Upper lobe of right lung (tissue), 1 donor: ENCODE results near the gene ACTR3. TPM values are rescaled to one million over a fixed set of nuclear protein-coding genes. Genes with fewer than 3 reads are reported as not detected.
A peak's percentile ranks its signal among the peaks of the same experiment; 100 is the strongest.

Experiments
- ATAC-seq: fragments of 200-7000 bp; cut with Tn5 transposase; one replicate; pipeline ENCODE4 v1.9.1; 2020; ENCODE audit warnings: mild to moderate bottlenecking, moderate library complexity
- DNase-seq: peaks from one replicate; pipeline ENCODE4 v3.0.0-alpha.2; 2020
- H3K27ac ChIP-seq: fragments of 200-600 bp; one replicate; pipeline ENCODE4 v1.8.0; 2022
- H3K27me3 ChIP-seq: fragments of 200-600 bp; one replicate; pipeline ENCODE4 v1.8.0; 2022; ENCODE audit warnings: mild to moderate bottlenecking
- H3K36me3 ChIP-seq: fragments of 200-600 bp; one replicate; pipeline ENCODE4 v1.8.0; 2022
- H3K4me1 ChIP-seq: fragments of 200-600 bp; one replicate; pipeline ENCODE4 v1.8.0; 2022
- H3K4me3 ChIP-seq: fragments of 200-600 bp; one replicate; pipeline ENCODE4 v1.8.0; 2022; ENCODE audit warnings: mild to moderate bottlenecking
- H3K9me3 ChIP-seq: fragments of 200-600 bp; one replicate; pipeline ENCODE4 v1.8.0; 2022
- intact Hi-C: fragments of 100-400 bp; cut with DNase I; formaldehyde crosslinking; loops from one replicate; pipeline ENCODE4 v1.11.0; 2022
- total RNA-seq: library from RNA; stranded (reverse); fragmentation: NEBNext Ultra II Directional; extraction: Animal tissue kit (Norgen Biotek cat#: 25700); gene quantifications from one replicate; pipeline ENCODE4 v1.2.1, GENCODE V29; 2021
- TF ChIP-seq, protein P1 (sequence below): fragments of 200-600 bp; IDR thresholded peaks from one replicate; pipeline ENCODE4 v1.8.0; 2022; ENCODE audit warnings: antibody characterized with exemption
- donor health status: DM: no; HTN: yes; CAD: no; lungs with severe emphysema.

ACTR3 gene
- total RNA-seq, 1 donor from 2014 or later: 229 TPM

DNA sequence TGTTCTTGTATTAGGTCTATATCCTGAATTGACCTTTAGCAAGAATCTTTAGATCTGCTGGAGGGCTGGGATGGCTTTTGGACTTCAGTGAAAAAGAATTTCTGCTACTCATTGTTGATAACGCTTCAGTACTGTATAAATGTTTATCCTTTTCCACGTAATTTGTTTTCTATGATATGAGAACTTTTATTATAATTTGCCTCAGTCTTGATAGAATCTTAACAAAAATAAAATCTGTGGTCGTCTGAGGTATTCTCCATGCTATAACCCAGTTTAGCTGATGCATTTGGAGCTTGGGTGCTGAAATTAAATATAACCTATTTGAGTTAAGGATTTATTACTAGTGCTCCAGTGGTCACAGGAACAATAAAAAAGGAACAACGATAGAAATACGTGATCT, 71.1 kb downstream of the ACTR3 start:
- Histone ChIP-seq H3K9me3 (no peaks in the 10 kb centered on the region), H3K27me3 (no peaks in the 10 kb centered on the region), H3K36me3 (peaks cover 18% of the 10 kb centered on the region), H3K27ac (no peak overlapping the region), H3K4me3 (no peak overlapping the region), H3K4me1 (peaks cover 5% of the 10 kb centered on the region)
- intact Hi-C loops: no loop called here
- ATAC-seq: no peak
- TF ChIP-seq, protein P1, sequence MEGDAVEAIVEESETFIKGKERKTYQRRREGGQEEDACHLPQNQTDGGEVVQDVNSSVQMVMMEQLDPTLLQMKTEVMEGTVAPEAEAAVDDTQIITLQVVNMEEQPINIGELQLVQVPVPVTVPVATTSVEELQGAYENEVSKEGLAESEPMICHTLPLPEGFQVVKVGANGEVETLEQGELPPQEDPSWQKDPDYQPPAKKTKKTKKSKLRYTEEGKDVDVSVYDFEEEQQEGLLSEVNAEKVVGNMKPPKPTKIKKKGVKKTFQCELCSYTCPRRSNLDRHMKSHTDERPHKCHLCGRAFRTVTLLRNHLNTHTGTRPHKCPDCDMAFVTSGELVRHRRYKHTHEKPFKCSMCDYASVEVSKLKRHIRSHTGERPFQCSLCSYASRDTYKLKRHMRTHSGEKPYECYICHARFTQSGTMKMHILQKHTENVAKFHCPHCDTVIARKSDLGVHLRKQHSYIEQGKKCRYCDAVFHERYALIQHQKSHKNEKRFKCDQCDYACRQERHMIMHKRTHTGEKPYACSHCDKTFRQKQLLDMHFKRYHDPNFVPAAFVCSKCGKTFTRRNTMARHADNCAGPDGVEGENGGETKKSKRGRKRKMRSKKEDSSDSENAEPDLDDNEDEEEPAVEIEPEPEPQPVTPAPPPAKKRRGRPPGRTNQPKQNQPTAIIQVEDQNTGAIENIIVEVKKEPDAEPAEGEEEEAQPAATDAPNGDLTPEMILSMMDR: no peak
- no peak for DNase-seq

DNA sequence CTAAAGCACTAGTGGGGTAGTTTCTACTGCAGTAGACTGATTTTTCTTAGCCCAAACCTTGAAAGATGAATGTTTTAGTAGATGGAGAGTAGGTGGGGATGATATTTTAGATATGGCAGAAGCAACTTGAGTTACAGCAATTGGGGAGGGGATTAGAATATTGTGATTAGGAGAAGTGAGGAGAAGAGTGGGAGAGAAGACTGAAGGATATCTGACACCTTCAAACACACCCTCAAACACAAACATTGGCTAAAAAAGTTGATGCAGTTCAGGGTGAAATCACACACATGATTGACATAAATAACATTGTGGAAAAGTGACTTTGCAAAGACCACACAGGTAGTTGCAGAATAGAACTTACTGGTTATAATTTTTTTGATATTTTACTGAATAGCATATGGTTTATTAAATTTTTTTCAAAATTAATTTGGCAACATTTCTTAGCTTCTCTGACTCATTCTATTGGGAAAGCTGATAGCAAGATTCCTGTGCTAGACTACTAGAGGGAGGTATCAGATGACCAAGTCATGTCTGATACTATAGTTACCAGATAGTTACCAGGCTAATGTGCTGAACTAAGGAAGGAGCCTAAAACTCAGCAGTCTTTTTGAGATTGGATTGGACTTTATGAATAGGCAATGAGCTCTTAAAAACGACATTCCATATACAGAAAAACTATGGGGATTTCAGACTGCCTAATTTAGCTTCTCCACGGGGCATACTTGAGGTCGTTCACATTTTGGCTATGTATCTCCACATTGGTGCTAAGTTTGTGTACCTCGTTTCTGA, 73.0 kb downstream of the ACTR3 start:
- no peak for DNase-seq
- peaks cover 4% of the 10 kb centered on the region for H3K36me3 ChIP-seq
- peaks cover 18% of the 10 kb centered on the region for H3K4me1 ChIP-seq
- ATAC-seq: no peak
- H3K9me3 ChIP-seq: no peaks in the 10 kb centered on the region
- H3K27me3 ChIP-seq: no peaks in the 10 kb centered on the region
- no peak overlapping the region for H3K4me3 ChIP-seq
- intact Hi-C loops: no loop called here
- TF ChIP-seq, protein P1: no peak
- no peak overlapping the region for H3K27ac ChIP-seq

DNA sequence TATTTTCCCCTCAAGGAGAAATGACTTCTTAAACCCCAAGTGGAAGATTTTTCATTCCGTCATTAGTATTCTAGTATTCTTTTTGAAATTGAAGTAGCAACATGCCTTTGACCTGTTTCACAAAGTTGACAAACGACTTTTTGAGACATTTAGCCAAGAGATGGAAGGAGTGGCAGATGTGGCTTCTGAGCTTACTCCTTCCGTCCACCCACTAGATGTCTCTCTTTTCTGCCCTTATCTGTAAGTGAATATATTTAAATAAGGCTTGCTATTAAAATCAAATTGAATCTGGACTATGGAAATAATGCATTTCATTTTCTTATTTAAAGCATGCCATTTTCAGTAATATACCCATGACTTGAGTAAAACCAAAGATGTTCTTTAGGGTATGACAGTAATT, 74.1 kb downstream of the ACTR3 start:
- Histone ChIP-seq H3K36me3 (no peaks in the 10 kb centered on the region), H3K27ac (no peak overlapping the region), H3K4me3 (no peak overlapping the region), H3K9me3 (no peaks in the 10 kb centered on the region), H3K27me3 (no peaks in the 10 kb centered on the region), H3K4me1 (peaks cover 18% of the 10 kb centered on the region)
- ATAC-seq (peak; percentile 31), DNase-seq (no peak)
- TF ChIP-seq, protein P1: no peak
- intact Hi-C loops: no loop called here

DNA sequence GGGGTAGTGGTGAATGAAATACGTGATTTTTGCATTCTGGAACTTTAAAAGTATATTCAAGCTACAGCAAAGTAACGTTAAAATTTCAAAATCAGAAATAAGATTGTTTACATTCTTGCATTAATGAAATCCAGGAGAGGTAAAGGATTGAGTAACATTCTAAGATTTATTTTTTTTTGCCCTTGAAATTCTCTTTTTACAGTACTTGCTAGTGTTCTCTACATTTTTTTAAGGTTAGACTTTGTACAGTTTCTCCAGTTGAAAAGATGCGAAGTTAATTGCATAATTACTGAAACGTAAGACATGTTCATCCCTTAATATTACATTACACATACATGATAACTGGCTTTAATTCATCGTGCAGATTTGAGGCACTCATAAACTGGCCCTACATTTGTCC, 74.5 kb downstream of the ACTR3 start:
- H3K27ac ChIP-seq: no peak overlapping the region
- H3K36me3 ChIP-seq: no peaks in the 10 kb centered on the region
- TF ChIP-seq, protein P1: no peak
- ATAC-seq (no peak), DNase-seq (no peak)
- peaks cover 18% of the 10 kb centered on the region for H3K4me1 ChIP-seq
- no peaks in the 10 kb centered on the region for H3K9me3 ChIP-seq
- H3K4me3 ChIP-seq: no peak overlapping the region
- H3K27me3 ChIP-seq: no peaks in the 10 kb centered on the region
- intact Hi-C loops: no loop called here

DNA sequence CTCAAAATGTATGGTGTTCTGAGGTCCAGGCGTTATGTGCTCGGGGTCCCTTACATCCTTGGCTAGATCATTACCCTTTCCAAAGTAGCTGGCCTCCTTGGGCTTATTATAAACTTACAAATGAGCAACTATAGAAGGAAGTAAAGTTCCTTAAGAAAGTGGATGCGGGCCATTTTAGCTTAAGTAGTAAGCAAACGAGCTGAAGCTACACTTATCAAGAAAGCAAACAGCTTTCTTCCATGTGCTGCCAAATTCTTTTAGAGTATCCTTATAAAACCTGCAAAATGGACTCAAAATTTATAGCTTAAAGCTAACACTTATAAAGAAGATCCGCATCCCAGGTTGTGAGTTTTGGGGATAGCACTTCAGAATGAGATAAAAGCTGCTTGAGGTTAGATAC, 75.3 kb downstream of the ACTR3 start:
- ATAC-seq (peak; percentile 17), DNase-seq (no peak)
- Histone ChIP-seq H3K4me1 (peaks cover 18% of the 10 kb centered on the region), H3K27ac (no peak overlapping the region), H3K4me3 (no peak overlapping the region), H3K27me3 (no peaks in the 10 kb centered on the region), H3K36me3 (peaks cover 7% of the 10 kb centered on the region), H3K9me3 (no peaks in the 10 kb centered on the region)
- intact Hi-C loops: no loop called here
- TF ChIP-seq, protein P1: no peak
